H1 (cell line): ENCODE results near the gene KRTAP12-3. TPM values are rescaled to one million over a fixed set of nuclear protein-coding genes. Genes with fewer than 3 reads are reported as not detected.

ENCODE experiments used
- CTCF ChIA-PET: fragments of 300-600 bp; sonication (Branson Sonifier 250); formaldehyde crosslinking; loops from one replicate; lab custom pipeline; 2021; ENCODE audit not compliant: partially characterized antibody; lab: Charles Lee
- POLR2A ChIA-PET: fragments of 300-600 bp; sonication (Branson Sonifier 250); formaldehyde crosslinking; loops from one replicate; lab custom pipeline; 2021; ENCODE audit warnings: inconsistent platforms; ENCODE audit not compliant: partially characterized antibody; lab: Charles Lee
- DNase-seq, 2 experiments: peaks; one replicate each; pipeline versions ENCODE4 v3.0.0 to v3.0.0-alpha.2; 2010 to 2022; ENCODE audit warnings: low spot score in 2 of 2, low read depth in 1 of 2, mixed read lengths in 1 of 2
- FAIRE-seq: peaks from 2 replicates; lab custom pipeline; 2011; peaks lifted over from hg19 to GRCh38; lab: Jason Lieb, UNC
- H2AFZ ChIP-seq: 2 replicates; pipeline ENCODE4 v1.8.1; 2012; ENCODE audit warnings: low read length, inconsistent platforms
- H2AK5ac ChIP-seq: 2 replicates; pipeline ENCODE4 v1.6.1; 2013; ENCODE audit warnings: low read depth, low read length
- H2BK120ac ChIP-seq: replicated peaks from 2 replicates; pipeline ENCODE3; 2013; ENCODE audit warnings: low read depth, low read length, inconsistent platforms
- H2BK12ac ChIP-seq: 2 replicates; pipeline ENCODE4 v1.6.1; 2013; ENCODE audit warnings: low read depth, low read length
- H2BK15ac ChIP-seq: 2 replicates; pipeline ENCODE4 v1.6.1; 2013; ENCODE audit warnings: low read length
- H2BK20ac ChIP-seq: 2 replicates; pipeline ENCODE4 v1.6.1; 2013; ENCODE audit warnings: low read length
- H2BK5ac ChIP-seq: 2 replicates; pipeline ENCODE4 v1.6.1; 2013; ENCODE audit warnings: low read depth, low read length
- H3K14ac ChIP-seq: 2 replicates; pipeline ENCODE4 v1.6.1; 2013; ENCODE audit warnings: inconsistent platforms; ENCODE audit not compliant: insufficient read length
- H3K18ac ChIP-seq: 2 replicates; pipeline ENCODE4 v1.6.1; 2013; ENCODE audit warnings: low read length; ENCODE audit errors: extremely low read depth
- H3K23ac ChIP-seq: 2 replicates; pipeline ENCODE4 v1.6.1; 2013; ENCODE audit warnings: inconsistent platforms; ENCODE audit not compliant: insufficient read length
- H3K23me2 ChIP-seq: 2 replicates; pipeline ENCODE4 v1.6.1; 2013; ENCODE audit warnings: low read depth, low read length
- H3K27ac ChIP-seq: 2 replicates; pipeline ENCODE4 v1.6.1; 2011; ENCODE audit warnings: low read depth, low read length, inconsistent platforms
- H3K27me3 ChIP-seq, 4 experiments: replicated peaks in 1 of 4; 1 replicate in 1 of 4; 2 replicates in 3 of 4; pipeline versions ENCODE4 v1.6.1 to v1.8.1; 2011 to 2013; ENCODE audit warnings: low read length in 3 of 4, mild to moderate bottlenecking in 3 of 4, inconsistent platforms in 2 of 4, mixed read lengths in 2 of 4, moderate library complexity in 1 of 4; ENCODE audit not compliant: control insufficient read depth in 3 of 4, insufficient read depth in 3 of 4; ENCODE audit errors: extremely low read depth in 1 of 4
- H3K36me3 ChIP-seq, 4 experiments: 2 replicates each; pipeline versions ENCODE4 v1.6.1 to v1.8.1; 2011 to 2013; ENCODE audit warnings: mild to moderate bottlenecking in 4 of 4, low read length in 3 of 4, moderate library complexity in 2 of 4, control low read depth in 1 of 4, inconsistent platforms in 1 of 4; ENCODE audit not compliant: insufficient read depth in 4 of 4, control insufficient read depth in 2 of 4
- H3K4ac ChIP-seq: replicated peaks from 2 replicates; pipeline ENCODE3; 2013; ENCODE audit warnings: low read length, low read depth, mixed read lengths, inconsistent platforms; ENCODE audit not compliant: insufficient read length
- H3K4me1 ChIP-seq, 4 experiments: replicated peaks in 1 of 4; 1 replicate in 1 of 4; 2 replicates in 3 of 4; pipeline versions ENCODE4 v1.6.1 to v1.8.1; 2011 to 2013; ENCODE audit warnings: low read length in 3 of 4, inconsistent platforms in 2 of 4, mixed read lengths in 1 of 4; ENCODE audit not compliant: insufficient read depth in 4 of 4, control insufficient read depth in 3 of 4
- H3K4me2 ChIP-seq, 2 experiments: 2 replicates each; pipeline versions ENCODE4 v1.6.1 to v1.8.1; 2011 to 2013; ENCODE audit warnings: low read depth in 2 of 2, low read length in 2 of 2, control low read depth in 1 of 2, inconsistent platforms in 1 of 2, mild to moderate bottlenecking in 1 of 2; ENCODE audit not compliant: insufficient read depth in 1 of 2
- H3K4me3 ChIP-seq, 4 experiments: fragments of 200-600, 300-600 bp in 1 of 4; sonication (generic), shearing (Covaris generic), sonication (Bioruptor Twin) in 1 of 4; 2 replicates each; pipeline versions ENCODE4 v1.5.1 to v1.8.1; 2011 to 2016; ENCODE audit warnings: low read length in 4 of 4, low read depth in 3 of 4, control low read depth in 2 of 4, inconsistent platforms in 2 of 4, mild to moderate bottlenecking in 2 of 4, mixed read lengths in 1 of 4, moderate library complexity in 1 of 4; ENCODE audit not compliant: insufficient read depth in 2 of 4; ENCODE audit errors: extremely low read depth in 1 of 4
- H3K56ac ChIP-seq: replicated peaks from 2 replicates; pipeline ENCODE3; 2013; ENCODE audit warnings: low read depth, mild to moderate bottlenecking, mixed read lengths, low read length, inconsistent platforms; ENCODE audit not compliant: insufficient read length
- H3K79me1 ChIP-seq: 2 replicates; pipeline ENCODE4 v1.6.1; 2013; ENCODE audit warnings: low read depth, low read length, control low read depth
- H3K79me2 ChIP-seq, 2 experiments: 2 replicates each; pipeline versions ENCODE4 v1.6.1 to v1.8.1; 2012 to 2013; ENCODE audit warnings: low read length in 2 of 2, mild to moderate bottlenecking in 2 of 2, inconsistent platforms in 1 of 2; ENCODE audit not compliant: insufficient read depth in 2 of 2, control insufficient read depth in 1 of 2
- H3K9ac ChIP-seq, 4 experiments: replicated peaks in 1 of 4; 1 replicate in 1 of 4; 2 replicates in 3 of 4; pipeline versions ENCODE4 v1.6.1 to v1.8.1; 2011 to 2013; ENCODE audit warnings: low read depth in 3 of 4, low read length in 3 of 4, control low read depth in 2 of 4, mild to moderate bottlenecking in 2 of 4, moderate library complexity in 2 of 4, inconsistent platforms in 1 of 4; ENCODE audit errors: extremely low read depth in 1 of 4
- H3K9me3 ChIP-seq, 2 experiments: 2 replicates each; pipeline versions ENCODE4 v1.6.1 to v1.8.1; 2012 to 2013; ENCODE audit warnings: mild to moderate bottlenecking in 2 of 2, moderate library complexity in 2 of 2, control low read depth in 1 of 2, inconsistent platforms in 1 of 2, low read depth in 1 of 2, low read length in 1 of 2, mixed read lengths in 1 of 2; ENCODE audit not compliant: insufficient read depth in 2 of 2
- H4K20me1 ChIP-seq, 2 experiments: replicated peaks in 1 of 2; 2 replicates each; pipeline versions ENCODE3 to v1.8.1; 2011 to 2013; ENCODE audit warnings: inconsistent platforms in 2 of 2, low read length in 2 of 2, mild to moderate bottlenecking in 1 of 2; ENCODE audit not compliant: insufficient read depth in 2 of 2, control insufficient read depth in 1 of 2
- H4K5ac ChIP-seq: 2 replicates; pipeline ENCODE4 v1.6.1; 2013; ENCODE audit warnings: low read length, low read depth, mixed read lengths, inconsistent platforms; ENCODE audit not compliant: insufficient read length
- H4K8ac ChIP-seq: 2 replicates; pipeline ENCODE4 v1.8.0; 2013; ENCODE audit warnings: mild to moderate bottlenecking, moderate library complexity, low read length, inconsistent platforms; ENCODE audit not compliant: insufficient read depth; ENCODE audit errors: extremely low read depth
- H4K91ac ChIP-seq: replicated peaks from 2 replicates; pipeline ENCODE3; 2013; ENCODE audit warnings: low read length, mixed read lengths, inconsistent platforms; ENCODE audit not compliant: insufficient read length
- BRCA1 ChIP-seq: IDR thresholded peaks from 2 replicates; pipeline ENCODE4 v1.6.1; 2012; ENCODE audit warnings: low read depth, low read length, improper control_type of control experiment
- CEBPB ChIP-seq: IDR thresholded peaks from 2 replicates; pipeline ENCODE4 v1.6.1; 2012; ENCODE audit warnings: low read depth, low read length
- CHD2 ChIP-seq: IDR thresholded peaks from 2 replicates; pipeline ENCODE4 v1.6.1; 2012; ENCODE audit warnings: low read length, improper control_type of control experiment
- GABPA ChIP-seq: IDR thresholded peaks from 2 replicates; pipeline ENCODE4 v1.6.1; 2011; ENCODE audit warnings: mild to moderate bottlenecking, low read length, moderate library complexity, borderline replicate concordance; ENCODE audit not compliant: insufficient read depth
- GTF2F1 ChIP-seq: IDR thresholded peaks from 2 replicates; pipeline ENCODE4 v1.6.1; 2012; ENCODE audit warnings: low read depth, low read length, improper control_type of control experiment, borderline replicate concordance
- KDM4A ChIP-seq: IDR thresholded peaks from one replicate; pipeline ENCODE4 v1.7.1; 2012; ENCODE audit warnings: low read depth, mild to moderate bottlenecking, moderate library complexity, low read length, inconsistent platforms; ENCODE audit not compliant: severe bottlenecking
- KDM5A ChIP-seq: fragments of 200-600 bp; IDR thresholded peaks from 2 replicates; pipeline ENCODE4 v1.7.1; 2012; ENCODE audit warnings: mild to moderate bottlenecking, low read length, inconsistent platforms, mixed read lengths
- NRF1 ChIP-seq: IDR thresholded peaks from 2 replicates; pipeline ENCODE4 v1.6.1; 2011; ENCODE audit warnings: mild to moderate bottlenecking, low read depth, low read length, improper control_type of control experiment
- RAD21 ChIP-seq, 2 experiments: IDR thresholded peaks in 1 of 2; conservative IDR thresholded peaks in 1 of 2; 2 replicates each; pipeline ENCODE4 v1.6.1; 2011; ENCODE audit warnings: low read depth in 2 of 2, low read length in 2 of 2, improper control_type of control experiment in 1 of 2, inconsistent platforms in 1 of 2, mild to moderate bottlenecking in 1 of 2, moderate library complexity in 1 of 2
- SAP30 ChIP-seq: fragments of 300-600 bp; sonication (generic); IDR thresholded peaks from 2 replicates; pipeline ENCODE4 v1.7.1; 2012; ENCODE audit warnings: low read length, moderate library complexity, mild to moderate bottlenecking, inconsistent platforms; ENCODE audit not compliant: insufficient read depth, insufficient replicate concordance
- SIN3A ChIP-seq, 2 experiments: IDR thresholded peaks in 1 of 2; conservative IDR thresholded peaks in 1 of 2; 2 replicates each; pipeline ENCODE4 v1.6.1; 2011 to 2012; ENCODE audit warnings: low read length in 2 of 2, improper control_type of control experiment in 1 of 2, low read depth in 1 of 2, mild to moderate bottlenecking in 1 of 2
- SIRT6 ChIP-seq: IDR thresholded peaks from one replicate; pipeline ENCODE4 v1.7.1; 2012; ENCODE audit warnings: low read length, inconsistent platforms
- SP4 ChIP-seq: IDR thresholded peaks from 2 replicates; pipeline ENCODE4 v1.6.1; 2012; ENCODE audit warnings: low read length, inconsistent platforms
- TBP ChIP-seq: IDR thresholded peaks from 2 replicates; pipeline ENCODE4 v1.6.1; 2011; ENCODE audit warnings: low read depth, low read length, improper control_type of control experiment
- ZNF274 ChIP-seq: IDR thresholded peaks from 2 replicates; pipeline ENCODE4 v1.7.0; 2012; ENCODE audit warnings: low read length, borderline replicate concordance; ENCODE audit errors: extremely low read depth
- WGBS, 2 experiments: shearing (Covaris generic) in 1 of 2; methylation state at CpG; one replicate each; pipeline versions ENCODE4 v1.1.6 to v1.1.7; 2013 to 2015; ENCODE audit warnings: low lambda C conversion rate in 2 of 2, mixed read lengths in 2 of 2, inconsistent platforms in 1 of 2, low coverage in 1 of 2, missing lambda C conversion rate in 1 of 2; ENCODE audit not compliant: insufficient replicate concordance in 2 of 2, insufficient coverage in 1 of 2, insufficient read length in 1 of 2; ENCODE audit errors: extremely low coverage in 1 of 2, missing lambda C conversion rate in 1 of 2; 5-methylcytosine and 5-hydroxymethylcytosine counted together
- polyA plus RNA-seq, 7 experiments: library from polyadenylated mRNA; depleted of rRNA in 3 of 7; stranded (reverse) in 5 of 7; unstranded in 2 of 7; fragments of >200 nt in 5 of 7; fragments of 200-250 nt in 2 of 7; gene quantifications; 1 replicate in 5 of 7; 2 replicates in 1 of 7; 4 replicates in 1 of 7; pipeline versions ENCODE4 v1.2.1 to v1.2.3, GENCODE V29; 2011 to 2013; ENCODE audit warnings: missing spikeins in 2 of 7, mixed read lengths in 2 of 7
- total RNA-seq: library from RNA; stranded (reverse); fragmentation: NEBNext Ultra II Directional; extraction: Animal tissue kit (Norgen Biotek cat#: 25700); gene quantifications from 2 replicates; pipeline ENCODE4 v1.2.1, GENCODE V29; 2021

KRTAP12-3 gene
- total and polyA plus RNA-seq, 2 of the 8 experiments (the other 6 are each of a cell fraction or from before 2014, with no cell fraction given), result not detected

DNA sequence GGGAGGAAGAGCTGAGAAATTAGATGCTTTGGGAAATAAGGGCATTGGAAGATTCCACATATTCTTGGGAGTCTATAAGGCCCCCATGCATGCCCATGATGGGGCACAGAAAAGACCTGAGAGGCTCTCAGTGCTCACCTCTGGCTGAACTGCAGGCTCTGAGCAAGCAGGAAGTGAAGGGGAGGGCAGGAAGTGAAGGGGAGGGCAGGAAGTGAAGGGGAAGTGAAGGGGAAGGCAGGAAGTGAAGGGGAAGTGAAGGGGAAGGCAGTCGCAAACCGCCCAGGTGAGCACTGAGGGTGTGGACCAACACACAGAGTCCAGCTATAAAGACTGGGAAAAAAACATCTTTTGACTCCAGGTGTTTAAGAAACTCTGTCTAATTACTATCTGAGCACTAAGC is 27.3 kb upstream of the KRTAP12-3 start:
- Histone ChIP-seq H2BK12ac (no peak overlapping the region), H3K18ac (no peak overlapping the region), H3K4me2 (no peak overlapping the region), H3K4ac (no peak overlapping the region), H3K79me2 (no peaks in the 10 kb centered on the region), H3K36me3 (no peaks in the 10 kb centered on the region), H3K14ac (no peak overlapping the region), H4K5ac (no peak overlapping the region), H2BK20ac (no peak overlapping the region), H3K79me1 (no peaks in the 10 kb centered on the region), H3K9ac (no peak overlapping the region), H3K27ac (no peak overlapping the region), H4K20me1 (no peaks in the 10 kb centered on the region), H3K23me2 (no peaks in the 10 kb centered on the region), H3K23ac (no peak overlapping the region), H2BK15ac (no peak overlapping the region), H2AK5ac (no peak overlapping the region), H2BK120ac (no peak overlapping the region), H3K4me3 (no peak overlapping the region), H4K91ac (no peak overlapping the region), H3K4me1 (no peaks in the 10 kb centered on the region; a peak in 1 of 7 replicates), H2BK5ac (no peak overlapping the region), H3K56ac (no peak overlapping the region), H4K8ac (no peak overlapping the region), H2AFZ (no peak overlapping the region), H3K27me3 (no peaks in the 10 kb centered on the region), H3K9me3 (peaks cover 0 to 4% of the 10 kb centered on the region in 2 experiments; a peak in 1 of 4 replicates)
- DNase-seq (no peak), FAIRE-seq (no peak)
- ChIA-PET POLR2A (no interaction called here), CTCF (interaction anchor here (1.2 to 1.8 kb wide), 3 partner anchors 13 to 172 kb away, joined by 3 to 5 read pairs (median 3); no protein-coding TSS in a partner anchor)
- 100% methylated on average over 2 of the region's 2 CpGs; no CpG with 5 or more reads in 1 of the 2 experiments for WGBS, 2 experiments
- TF ChIP-seq BRCA1 (no peak), NRF1 (no peak), SIRT6 (no peak), ZNF274 (no peak), CHD2 (no peak), RAD21 (IDR thresholded peaks at IDR 0.05 in 1 of 2, conservative IDR thresholded peaks at IDR 0.05 in 1 of 2; ENCODE audit: low read depth in 2 of 2, low read length in 2 of 2) (no peak), TBP (no peak), SP4 (no peak), GTF2F1 (no peak), CEBPB (no peak), SAP30 (no peak), KDM5A (no peak), KDM4A (no peak), SIN3A (conservative IDR thresholded peaks at IDR 0.05 in 1 of 2, IDR thresholded peaks at IDR 0.05 in 1 of 2; ENCODE audit: low read depth in 1 of 2, low read length in 2 of 2) (no peak), GABPA (no peak)
